SK-N-SH (cell line): ENCODE results near the gene TBC1D1. TPM values are rescaled to one million over a fixed set of nuclear protein-coding genes. Genes with fewer than 3 reads are reported as not detected.

Experiments used
- CTCF ChIA-PET: fragments of 300-600, 350-600 bp; formaldehyde crosslinking; extraction: SDS; loops from one replicate; lab custom pipeline; 2021; lab: Yijun Ruan, JAX
- POLR2A ChIA-PET: fragments of 350-600 bp; sonication (Branson Sonifier 250); formaldehyde crosslinking; extraction: SDS; loops from one replicate; lab custom pipeline; 2020; ENCODE audit warnings: antibody characterized with exemption, inconsistent platforms; lab: Yijun Ruan, JAX
- DNase-seq: peaks from one replicate; pipeline ENCODE4 v3.0.0; 2012
- H2AFZ ChIP-seq: fragments of 200-600 bp; sonication (generic); 2 replicates; pipeline ENCODE4 v1.8.1; 2016; ENCODE audit warnings: antibody characterized with exemption, mild to moderate bottlenecking, low read depth
- H3F3A ChIP-seq: fragments of 200-600 bp; sonication (generic); replicated peaks from 2 replicates; pipeline ENCODE3; 2016; ENCODE audit warnings: antibody characterized with exemption, mild to moderate bottlenecking; ENCODE audit not compliant: insufficient read depth
- H3K27ac ChIP-seq, 2 experiments: fragments of 200-500 bp in 1 of 2; fragments of 200-600 bp in 1 of 2; sonication (Bioruptor generic) in 1 of 2; sonication (generic), shearing (Covaris generic) in 1 of 2; 2 replicates each; pipeline versions ENCODE4 v1.5.1 to v1.6.1; 2014 to 2016; ENCODE audit warnings: low read depth in 2 of 2, inconsistent platforms in 1 of 2, low read length in 1 of 2, mild to moderate bottlenecking in 1 of 2, mixed read lengths in 1 of 2
- H3K27me3 ChIP-seq: fragments of 200-600 bp; sonication (generic), shearing (Covaris generic); 2 replicates; pipeline ENCODE4 v1.6.1; 2016; ENCODE audit warnings: mixed run types; ENCODE audit not compliant: insufficient read depth
- H3K36me3 ChIP-seq, 2 experiments: fragments of 200-500 bp in 1 of 2; fragments of 200-600 bp in 1 of 2; sonication (Bioruptor generic) in 1 of 2; sonication (generic) in 1 of 2; replicated peaks in 1 of 2; 2 replicates each; pipeline versions ENCODE3 to v1.5.1; 2014 to 2016; ENCODE audit warnings: low read length in 1 of 2, mild to moderate bottlenecking in 1 of 2; ENCODE audit not compliant: insufficient read depth in 2 of 2, control insufficient read depth in 1 of 2
- H3K4me1 ChIP-seq, 2 experiments: fragments of 200-500 bp in 1 of 2; fragments of 200-600 bp in 1 of 2; sonication (Bioruptor generic) in 1 of 2; sonication (generic), shearing (Covaris generic) in 1 of 2; 2 replicates each; pipeline versions ENCODE4 v1.5.1 to v1.6.1; 2014 to 2016; ENCODE audit warnings: low read depth in 1 of 2, low read length in 1 of 2, mixed run types in 1 of 2; ENCODE audit not compliant: insufficient read depth in 2 of 2, control insufficient read depth in 1 of 2
- H3K4me2 ChIP-seq: fragments of 200-600 bp; sonication (generic), shearing (Covaris generic); 2 replicates; pipeline ENCODE4 v1.6.1; 2017; ENCODE audit warnings: mixed run types
- H3K4me3 ChIP-seq, 2 experiments: fragments of 200-500 bp in 1 of 2; fragments of 200-600 bp in 1 of 2; sonication (Bioruptor generic) in 1 of 2; sonication (generic), shearing (Covaris generic) in 1 of 2; 2 replicates each; pipeline versions ENCODE4 v1.5.1 to v1.8.1; 2014 to 2016; ENCODE audit warnings: low read depth in 2 of 2, inconsistent platforms in 1 of 2, low read length in 1 of 2, mild to moderate bottlenecking in 1 of 2, mixed read lengths in 1 of 2, moderate library complexity in 1 of 2
- H3K79me2 ChIP-seq: fragments of 200-600 bp; sonication (generic); 2 replicates; pipeline ENCODE4 v1.8.1; 2017; ENCODE audit warnings: mild to moderate bottlenecking; ENCODE audit not compliant: insufficient read depth
- H3K9ac ChIP-seq: fragments of 200-600 bp; sonication (generic); 2 replicates; pipeline ENCODE4 v1.6.1; 2017; ENCODE audit warnings: mixed run types
- H3K9me2 ChIP-seq: fragments of 200-600 bp; sonication (generic); 2 replicates; pipeline ENCODE4 v1.6.1; 2017; ENCODE audit warnings: mixed run types
- H3K9me3 ChIP-seq: fragments of 200-600 bp; sonication (generic); 2 replicates; pipeline ENCODE4 v1.6.1; 2017; ENCODE audit warnings: mixed run types, mild to moderate bottlenecking, moderate library complexity
- H4K20me1 ChIP-seq: fragments of 200-600 bp; sonication (generic); 2 replicates; pipeline ENCODE4 v1.6.1; 2017; ENCODE audit warnings: mild to moderate bottlenecking, mixed run types; ENCODE audit not compliant: insufficient read depth
- CHD2 ChIP-seq: fragments of 150-350 bp; IDR thresholded peaks from 2 replicates; pipeline ENCODE4 v1.6.1; 2018; ENCODE audit warnings: low read length; ENCODE audit not compliant: partially characterized antibody
- ELF1 ChIP-seq: IDR thresholded peaks from 2 replicates; pipeline ENCODE4 v1.4.0; 2012
- EP300 ChIP-seq, 2 experiments: IDR thresholded peaks; 2 replicates each; pipeline versions ENCODE4 v1.4.0 to v1.6.1; 2012; ENCODE audit warnings: borderline replicate concordance in 1 of 2, low read depth in 1 of 2, low read length in 1 of 2
- FOSL2 ChIP-seq: IDR thresholded peaks from 2 replicates; pipeline ENCODE4 v1.4.0; 2012; ENCODE audit warnings: low read depth, mild to moderate bottlenecking, moderate library complexity, borderline replicate concordance
- FOXJ3 ChIP-seq: sonication (generic); formaldehyde crosslinking; IDR thresholded peaks from 2 replicates; pipeline ENCODE4 v1.5.1; 2020; ENCODE audit warnings: mild to moderate bottlenecking, missing genetic modification reagents
- FOXM1 ChIP-seq: IDR thresholded peaks from 2 replicates; pipeline ENCODE4 v1.4.0; 2012; ENCODE audit warnings: low read depth, mild to moderate bottlenecking
- GABPA ChIP-seq: IDR thresholded peaks from 2 replicates; pipeline ENCODE4 v1.4.0; 2012; ENCODE audit warnings: low read depth, mild to moderate bottlenecking
- GATA2 ChIP-seq: sonication (generic); formaldehyde crosslinking; IDR thresholded peaks from 2 replicates; pipeline ENCODE4 v1.5.0; 2020; ENCODE audit warnings: mild to moderate bottlenecking, missing genetic modification reagents
- JUND ChIP-seq: IDR thresholded peaks from 2 replicates; pipeline ENCODE4 v1.4.0; 2012
- MEF2A ChIP-seq: IDR thresholded peaks from 2 replicates; pipeline ENCODE4 v1.4.0; 2012; ENCODE audit warnings: low read depth, borderline replicate concordance
- MXI1 ChIP-seq: IDR thresholded peaks from 2 replicates; pipeline ENCODE4 v1.6.1; 2012; ENCODE audit warnings: mild to moderate bottlenecking, low read depth, low read length, improper control_type of control experiment
- NFIC ChIP-seq: IDR thresholded peaks from 2 replicates; pipeline ENCODE4 v1.4.0; 2012; ENCODE audit warnings: borderline replicate concordance
- RCOR1 ChIP-seq: fragments of 150-350 bp; IDR thresholded peaks from 2 replicates; pipeline ENCODE4 v1.6.1; 2017; ENCODE audit warnings: antibody characterized with exemption, low read length
- RFX5 ChIP-seq: IDR thresholded peaks from 2 replicates; pipeline ENCODE4 v1.6.1; 2012; ENCODE audit warnings: mild to moderate bottlenecking, improper control_type of control experiment, low read length
- SMC3 ChIP-seq: IDR thresholded peaks from 2 replicates; pipeline ENCODE4 v1.6.1; 2012; ENCODE audit warnings: low read depth, low read length, improper control_type of control experiment
- TAF1 ChIP-seq: IDR thresholded peaks from 2 replicates; pipeline ENCODE4 v1.6.1; 2012; ENCODE audit warnings: low read depth, mild to moderate bottlenecking, low read length, moderate library complexity, borderline replicate concordance
- TCF12 ChIP-seq: IDR thresholded peaks from 2 replicates; pipeline ENCODE4 v1.4.0; 2012
- YY1 ChIP-seq: IDR thresholded peaks from 2 replicates; pipeline ENCODE4 v1.4.0; 2012; ENCODE audit warnings: low read depth, mild to moderate bottlenecking
- WGBS: methylation state at CpG from one replicate; pipeline ENCODE4 v1.1.6; 2017; ENCODE audit warnings: low lambda C conversion rate; 5-methylcytosine and 5-hydroxymethylcytosine counted together
- polyA plus RNA-seq, 3 experiments: library from polyadenylated mRNA; depleted of rRNA; stranded (reverse); fragments of >200 nt; gene quantifications; 2 replicates each; pipeline ENCODE4 v1.2.3, GENCODE V29; 2012
- TF ChIP-seq, protein P1 (sequence below): IDR thresholded peaks from 2 replicates; pipeline ENCODE4 v1.6.1; 2012; ENCODE audit warnings: mild to moderate bottlenecking, low read depth, low read length, moderate library complexity
- TF ChIP-seq, protein P2 (sequence below): IDR thresholded peaks from 2 replicates; pipeline ENCODE4; 2012
- TF ChIP-seq, protein P3 (sequence below): IDR thresholded peaks from 2 replicates; pipeline ENCODE4 v1.4.0; 2012; ENCODE audit warnings: low read depth, borderline replicate concordance

The TBC1D1 gene
- polyA plus RNA-seq, 1 of the 3 experiments (the other 2 are of a cell fraction): 29.8 TPM

DNA sequence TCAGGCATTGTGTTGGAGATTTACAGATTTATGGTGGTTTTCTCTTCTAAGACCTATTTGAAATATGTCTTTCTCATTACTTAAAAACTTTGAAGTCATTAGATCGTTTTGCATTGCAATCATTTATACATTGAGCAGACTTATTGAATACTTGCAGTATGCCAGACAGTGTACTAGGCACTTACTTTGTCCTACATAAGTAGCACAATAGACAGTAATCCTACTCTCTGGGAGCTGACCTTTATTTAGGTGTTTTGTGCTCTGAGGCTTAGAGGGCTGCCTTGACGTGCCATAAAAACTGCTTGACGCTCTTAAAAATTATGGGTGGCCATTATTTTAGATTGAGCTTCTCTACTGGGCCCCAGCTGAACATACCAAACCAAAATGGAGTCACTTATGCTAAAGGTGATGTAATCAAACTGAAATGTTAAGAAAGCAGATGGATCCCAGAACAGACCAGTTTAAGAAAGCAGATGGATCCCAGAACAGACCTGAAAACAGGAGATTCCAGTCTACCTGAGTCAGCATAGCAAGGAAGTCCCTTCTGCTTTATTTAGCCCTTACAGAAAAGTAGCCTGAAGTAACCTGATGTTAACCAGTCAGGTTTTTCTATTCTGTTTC lies 111.7 kb downstream of the TBC1D1 start:
- no peaks in the 10 kb centered on the region for H3K36me3 ChIP-seq
- 97% methylated on average over 3 of the region's 3 CpGs for WGBS
- no peaks in the 10 kb centered on the region for H3F3A ChIP-seq
- H3K4me2 ChIP-seq: no peak overlapping the region
- no peak for TF ChIP-seq FOXM1
- TF ChIP-seq YY1: peak; percentile 57; the same call in 1 of the 2 replicates
- TF ChIP-seq GABPA: no peak
- TF ChIP-seq EP300 (IDR thresholded peaks at IDR 0.05; ENCODE audit: borderline replicate concordance in 1 of 2, low read depth in 1 of 2, low read length in 1 of 2): no peak
- no peak for TF ChIP-seq SMC3
- no peak for TF ChIP-seq TAF1
- TF ChIP-seq TCF12: peak; percentile 58
- TF ChIP-seq FOSL2: peak; percentile 13; the same call in 1 of the 2 replicates
- TF ChIP-seq, all 33 proteins: peak for 3
- Histone ChIP-seq H3K27ac (no peak overlapping the region), H3K9ac (no peak overlapping the region), H3K79me2 (peaks cover 13% of the 10 kb centered on the region; the same call in 1 of the 2 replicates), H3K9me2 (no peaks in the 10 kb centered on the region), H3K9me3 (no peaks in the 10 kb centered on the region), H3K4me1 (peaks cover 0 to 8% of the 10 kb centered on the region in 2 experiments; a peak in 2 of 4 replicates), H3K27me3 (no peaks in the 10 kb centered on the region), H3K4me3 (no peak overlapping the region), H4K20me1 (no peaks in the 10 kb centered on the region), H2AFZ (no peak overlapping the region)
- ChIA-PET POLR2A (no interaction called here), CTCF (interaction anchor here (1.8 kb wide), 1 partner anchor 25 kb away, joined by 4 read pairs; no protein-coding TSS in a partner anchor)
- DNase-seq: no peak

DNA sequence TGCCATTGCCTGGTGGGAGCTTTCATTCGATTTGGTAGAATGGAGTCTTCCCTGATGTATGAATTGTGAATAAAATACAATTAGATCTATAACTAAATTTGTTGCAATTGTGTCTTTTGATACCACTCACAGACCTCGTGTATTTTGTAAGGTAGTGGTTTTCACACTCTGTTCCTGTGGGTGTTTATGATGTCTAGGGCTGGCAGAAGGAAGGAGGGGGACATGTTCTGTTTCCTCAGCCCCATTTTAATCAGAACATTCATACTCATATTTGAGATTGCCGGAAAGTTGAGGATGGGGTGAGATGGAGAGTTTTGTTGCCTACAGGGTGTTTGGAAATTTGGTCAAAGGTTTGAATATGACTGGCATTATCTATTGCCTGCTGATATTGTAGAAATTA lies 112.2 kb downstream of the TBC1D1 start:
- TF ChIP-seq FOXM1: no peak
- no peak for TF ChIP-seq CHD2
- TF ChIP-seq EP300 (IDR thresholded peaks at IDR 0.05; ENCODE audit: borderline replicate concordance in 1 of 2, low read depth in 1 of 2, low read length in 1 of 2): no peak
- no peak for TF ChIP-seq GABPA
- TF ChIP-seq MEF2A: no peak
- no peak for TF ChIP-seq JUND
- TF ChIP-seq, protein P1, sequence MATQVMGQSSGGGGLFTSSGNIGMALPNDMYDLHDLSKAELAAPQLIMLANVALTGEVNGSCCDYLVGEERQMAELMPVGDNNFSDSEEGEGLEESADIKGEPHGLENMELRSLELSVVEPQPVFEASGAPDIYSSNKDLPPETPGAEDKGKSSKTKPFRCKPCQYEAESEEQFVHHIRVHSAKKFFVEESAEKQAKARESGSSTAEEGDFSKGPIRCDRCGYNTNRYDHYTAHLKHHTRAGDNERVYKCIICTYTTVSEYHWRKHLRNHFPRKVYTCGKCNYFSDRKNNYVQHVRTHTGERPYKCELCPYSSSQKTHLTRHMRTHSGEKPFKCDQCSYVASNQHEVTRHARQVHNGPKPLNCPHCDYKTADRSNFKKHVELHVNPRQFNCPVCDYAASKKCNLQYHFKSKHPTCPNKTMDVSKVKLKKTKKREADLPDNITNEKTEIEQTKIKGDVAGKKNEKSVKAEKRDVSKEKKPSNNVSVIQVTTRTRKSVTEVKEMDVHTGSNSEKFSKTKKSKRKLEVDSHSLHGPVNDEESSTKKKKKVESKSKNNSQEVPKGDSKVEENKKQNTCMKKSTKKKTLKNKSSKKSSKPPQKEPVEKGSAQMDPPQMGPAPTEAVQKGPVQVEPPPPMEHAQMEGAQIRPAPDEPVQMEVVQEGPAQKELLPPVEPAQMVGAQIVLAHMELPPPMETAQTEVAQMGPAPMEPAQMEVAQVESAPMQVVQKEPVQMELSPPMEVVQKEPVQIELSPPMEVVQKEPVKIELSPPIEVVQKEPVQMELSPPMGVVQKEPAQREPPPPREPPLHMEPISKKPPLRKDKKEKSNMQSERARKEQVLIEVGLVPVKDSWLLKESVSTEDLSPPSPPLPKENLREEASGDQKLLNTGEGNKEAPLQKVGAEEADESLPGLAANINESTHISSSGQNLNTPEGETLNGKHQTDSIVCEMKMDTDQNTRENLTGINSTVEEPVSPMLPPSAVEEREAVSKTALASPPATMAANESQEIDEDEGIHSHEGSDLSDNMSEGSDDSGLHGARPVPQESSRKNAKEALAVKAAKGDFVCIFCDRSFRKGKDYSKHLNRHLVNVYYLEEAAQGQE: no peak
- no peak for TF ChIP-seq FOXJ3 (CRISPR knock-in tag)
- TF ChIP-seq, protein P2, sequence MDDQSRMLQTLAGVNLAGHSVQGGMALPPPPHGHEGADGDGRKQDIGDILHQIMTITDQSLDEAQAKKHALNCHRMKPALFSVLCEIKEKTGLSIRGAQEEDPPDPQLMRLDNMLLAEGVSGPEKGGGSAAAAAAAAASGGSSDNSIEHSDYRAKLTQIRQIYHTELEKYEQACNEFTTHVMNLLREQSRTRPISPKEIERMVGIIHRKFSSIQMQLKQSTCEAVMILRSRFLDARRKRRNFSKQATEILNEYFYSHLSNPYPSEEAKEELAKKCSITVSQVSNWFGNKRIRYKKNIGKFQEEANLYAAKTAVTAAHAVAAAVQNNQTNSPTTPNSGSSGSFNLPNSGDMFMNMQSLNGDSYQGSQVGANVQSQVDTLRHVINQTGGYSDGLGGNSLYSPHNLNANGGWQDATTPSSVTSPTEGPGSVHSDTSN: no peak
- no peak for TF ChIP-seq NFIC
- TF ChIP-seq ELF1: no peak
- TF ChIP-seq, protein P3, sequence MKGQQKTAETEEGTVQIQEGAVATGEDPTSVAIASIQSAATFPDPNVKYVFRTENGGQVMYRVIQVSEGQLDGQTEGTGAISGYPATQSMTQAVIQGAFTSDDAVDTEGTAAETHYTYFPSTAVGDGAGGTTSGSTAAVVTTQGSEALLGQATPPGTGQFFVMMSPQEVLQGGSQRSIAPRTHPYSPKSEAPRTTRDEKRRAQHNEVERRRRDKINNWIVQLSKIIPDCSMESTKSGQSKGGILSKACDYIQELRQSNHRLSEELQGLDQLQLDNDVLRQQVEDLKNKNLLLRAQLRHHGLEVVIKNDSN: no peak
- TF ChIP-seq RCOR1: no peak
- TF ChIP-seq GATA2 (CRISPR knock-in tag): no peak
- TF ChIP-seq RFX5: no peak
- TF ChIP-seq TAF1: no peak
- no peak for TF ChIP-seq MXI1

More for the DNA sequence above, 112.2 kb downstream of the TBC1D1 start:
- peaks cover 0 to 8% of the 10 kb centered on the region in 2 experiments; a peak in 2 of 4 replicates for H3K4me1 ChIP-seq
- ChIA-PET POLR2A (no interaction called here), CTCF (interaction anchor here (1.8 kb wide), 1 partner anchor 26 kb away, joined by 4 read pairs; no protein-coding TSS in a partner anchor)
- 81% methylated on average over 3 of the region's 3 CpGs for WGBS
- no peak overlapping the region for H3K4me3 ChIP-seq
- H3K9me3 ChIP-seq: no peaks in the 10 kb centered on the region
- no peaks in the 10 kb centered on the region for H3K9me2 ChIP-seq
- H2AFZ ChIP-seq: no peak overlapping the region
- no peak overlapping the region for H3K27ac ChIP-seq
- no peaks in the 10 kb centered on the region for H3K36me3 ChIP-seq
- H3K9ac ChIP-seq: no peak overlapping the region
- H4K20me1 ChIP-seq: no peaks in the 10 kb centered on the region
- H3K79me2 ChIP-seq: 0 out of 2 replicates have a peak, but pooled peaks cover 13% of the 10 kb centered on the region
- H3K27me3 ChIP-seq: no peaks in the 10 kb centered on the region
- no peak for DNase-seq
- no peak overlapping the region for H3K4me2 ChIP-seq
- no peaks in the 10 kb centered on the region for H3F3A ChIP-seq
